Activated CD8-positive, alpha-beta memory T cell treated with anti-CD3 and anti-CD28 coated beads for 48 hours (primary cell): ENCODE measurements around the gene RABGAP1.

Experiments
- DNase-seq, 3 experiments: peaks; one replicate each; pipeline ENCODE4 v3.0.0-alpha.2; 2020; ENCODE audit warnings: low read depth in 2 of 3, low spot score in 2 of 3

The RABGAP1 gene

GRCh38 chr9:123044586-123044985 lies 103.8 kb downstream of the RABGAP1 start:
- DNase-seq = no peak

- no peak for DNase-seq
Observed at GRCh38 chr9:123046406-123047195, 105.8 kb downstream of the RABGAP1 start.

GRCh38 chr9:123048748-123049147 lies 107.9 kb downstream of the RABGAP1 start:
- DNase-seq = no peak

- no peak for DNase-seq
Observed at GRCh38 chr9:123049589-123050222, 108.9 kb downstream of the RABGAP1 start.

GRCh38 chr9:123053046-123053445 lies 112.2 kb downstream of the RABGAP1 start:
- DNase-seq = no peak

GRCh38 chr9:123053711-123054110 lies 112.9 kb downstream of the RABGAP1 start:
- no peak for DNase-seq

- no peak for DNase-seq
Observed at GRCh38 chr9:123058834-123059233, 118.0 kb downstream of the RABGAP1 start.

GRCh38 chr9:123059472-123060220 lies 118.8 kb downstream of the RABGAP1 start:
- DNase-seq = no peak

- DNase-seq = no peak
Observed at GRCh38 chr9:123061216-123061615, 120.4 kb downstream of the RABGAP1 start.

- no peak for DNase-seq
Observed at GRCh38 chr9:123062351-123063176, 121.7 kb downstream of the RABGAP1 start.

GRCh38 chr9:123063177-123063598 lies 122.4 kb downstream of the RABGAP1 start:
- DNase-seq = no peak

GRCh38 chr9:123063896-123064295 lies 123.1 kb downstream of the RABGAP1 start:
- no peak for DNase-seq

- no peak for DNase-seq
Observed at GRCh38 chr9:123064716-123065115, 123.9 kb downstream of the RABGAP1 start.

- DNase-seq = no peak
Observed at GRCh38 chr9:123065196-123065595, 124.4 kb downstream of the RABGAP1 start.

- no peak for DNase-seq
Observed at GRCh38 chr9:123067136-123067535, 126.3 kb downstream of the RABGAP1 start.

GRCh38 chr9:123069010-123069481 lies 128.2 kb downstream of the RABGAP1 start:
- DNase-seq = no peak

- DNase-seq = no peak
Observed at GRCh38 chr9:123070198-123070597, 129.4 kb downstream of the RABGAP1 start.

GRCh38 chr9:123072407-123072995 lies 131.7 kb downstream of the RABGAP1 start:
- no peak for DNase-seq

- no peak for DNase-seq
Observed at GRCh38 chr9:123073441-123073840, 132.6 kb downstream of the RABGAP1 start.

- DNase-seq = no peak
Observed at GRCh38 chr9:123073991-123074422, 133.2 kb downstream of the RABGAP1 start.
